ENCODE measurements around the gene ST3GAL5.

The ST3GAL5 gene

GRCh38 chr2:85813211-85813981 is 75.4 kb downstream of the ST3GAL5 start:
- TF ChIP-seq GATA1 (IDR thresholded peaks at IDR 0.05; ENCODE audit: low read depth, low read length) (no peak), POLR2A (IDR thresholded peaks at IDR 0.05; ENCODE audit: low read length) (no peak)
- DNase-seq = no peak

GRCh38 chr2:85812094-85812735 is 76.6 kb downstream of the ST3GAL5 start:
- no peak for TF ChIP-seq GATA1 (IDR thresholded peaks at IDR 0.05; ENCODE audit: low read depth, low read length)
- TF ChIP-seq POLR2A (IDR thresholded peaks at IDR 0.05; ENCODE audit: low read length) = no peak
- DNase-seq = no peak

DNA sequence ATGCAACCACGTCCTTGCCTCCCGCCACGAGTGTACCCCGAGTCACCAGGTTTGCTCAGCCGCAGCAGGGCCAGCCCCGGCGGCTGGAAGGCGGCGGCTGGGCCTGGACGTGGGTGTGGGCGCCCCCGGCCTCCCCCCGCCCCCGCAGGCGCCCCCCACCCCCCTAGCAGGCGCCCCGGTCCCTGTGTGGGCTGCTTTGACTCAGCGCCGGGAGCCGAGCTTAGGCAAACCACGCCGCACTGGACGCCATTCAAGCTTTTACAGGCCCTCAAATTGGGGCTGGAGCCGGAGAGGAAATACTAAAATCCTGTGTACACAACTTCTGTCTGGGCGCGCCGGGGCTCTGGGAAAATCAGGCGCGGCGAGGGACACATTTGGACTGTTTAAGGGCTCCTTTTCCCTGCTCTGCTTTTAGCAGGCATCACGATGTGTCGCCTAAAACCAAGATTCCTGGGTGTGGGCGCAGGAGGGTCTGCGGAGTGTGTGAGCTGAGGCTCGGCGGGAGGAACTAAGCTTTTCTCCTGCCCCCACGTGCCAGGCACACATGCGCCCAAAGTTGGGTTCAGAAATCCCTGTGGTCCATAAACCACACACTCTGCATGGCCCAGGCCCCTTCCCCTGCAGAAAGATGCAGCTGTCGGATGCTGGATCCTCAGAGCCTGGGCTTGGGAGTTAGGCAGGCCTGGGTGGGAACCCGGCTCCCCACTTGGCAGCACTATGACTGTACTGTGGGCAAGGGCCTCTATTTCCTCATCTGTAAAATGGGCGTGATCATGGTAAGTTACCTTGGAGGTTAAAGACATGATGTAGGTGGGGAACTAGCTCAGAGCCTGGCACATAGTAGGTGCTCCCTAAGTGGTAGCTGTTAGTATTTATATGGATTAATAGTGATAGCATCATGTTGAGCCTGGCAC is 77.4 kb downstream of the ST3GAL5 start:
- no peak for TF ChIP-seq POLR2A (IDR thresholded peaks at IDR 0.05; ENCODE audit: low read length)
- no peak for DNase-seq

GRCh38 chr2:85810371-85811179 is 78.2 kb downstream of the ST3GAL5 start:
- DNase-seq = no peak
- TF ChIP-seq POLR2A (IDR thresholded peaks at IDR 0.05; ENCODE audit: low read length) (no peak), GATA1 (IDR thresholded peaks at IDR 0.05; ENCODE audit: low read depth, low read length) (no peak)

DNA sequence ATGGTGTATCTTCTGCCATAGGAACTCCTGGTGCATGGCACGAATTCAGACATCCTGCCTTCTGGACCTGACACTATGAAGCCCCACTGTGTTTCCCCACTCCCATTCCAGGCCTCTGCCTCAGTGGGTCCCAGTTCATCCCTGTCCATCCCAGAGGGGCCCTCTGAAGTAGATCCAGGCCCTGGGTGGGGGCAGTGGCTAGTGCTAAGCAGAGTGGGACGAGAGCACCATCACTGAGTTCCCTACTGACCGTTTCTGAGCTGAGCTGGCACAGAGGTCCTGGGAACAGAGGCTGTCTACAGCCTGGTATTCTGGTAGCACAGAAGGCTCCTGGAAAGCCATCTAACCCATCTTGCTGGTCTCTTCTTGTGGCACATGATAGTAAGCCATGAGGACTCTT is 81.0 kb downstream of the ST3GAL5 start:
- DNase-seq = no peak
- TF ChIP-seq POLR2A (IDR thresholded peaks at IDR 0.05; ENCODE audit: low read length) (no peak), GATA1 (IDR thresholded peaks at IDR 0.05; ENCODE audit: low read depth, low read length) (no peak)

GRCh38 chr2:85806358-85807118 is 82.3 kb downstream of the ST3GAL5 start:
- DNase-seq = no peak
- no peak for TF ChIP-seq GATA1 (IDR thresholded peaks at IDR 0.05; ENCODE audit: low read depth, low read length)
- no peak for TF ChIP-seq POLR2A (IDR thresholded peaks at IDR 0.05; ENCODE audit: low read length)

- DNase-seq = peak in 1 of 2 experiments; percentile 36
- no peak for TF ChIP-seq POLR2A (IDR thresholded peaks at IDR 0.05; ENCODE audit: low read length)
- no peak for TF ChIP-seq GATA1 (IDR thresholded peaks at IDR 0.05; ENCODE audit: low read depth, low read length)
These were observed 84.2 kb downstream of the ST3GAL5 start for GRCh38 chr2:85804583-85804982.

- DNase-seq = no peak
- no peak for TF ChIP-seq GATA1 (IDR thresholded peaks at IDR 0.05; ENCODE audit: low read depth, low read length)
- no peak for TF ChIP-seq POLR2A (IDR thresholded peaks at IDR 0.05; ENCODE audit: low read length)
These were observed 84.9 kb downstream of the ST3GAL5 start for GRCh38 chr2:85803704-85804425.

GRCh38 chr2:85802354-85803103 is 86.3 kb downstream of the ST3GAL5 start:
- TF ChIP-seq POLR2A (IDR thresholded peaks at IDR 0.05; ENCODE audit: low read length) (no peak), GATA1 (IDR thresholded peaks at IDR 0.05; ENCODE audit: low read depth, low read length) (no peak)
- DNase-seq = no peak

GRCh38 chr2:85801871-85802270 is 86.9 kb downstream of the ST3GAL5 start:
- TF ChIP-seq GATA1 (IDR thresholded peaks at IDR 0.05; ENCODE audit: low read depth, low read length) (no peak), POLR2A (IDR thresholded peaks at IDR 0.05; ENCODE audit: low read length) (no peak)
- no peak for DNase-seq

- no peak for DNase-seq
- TF ChIP-seq GATA1 (IDR thresholded peaks at IDR 0.05; ENCODE audit: low read depth, low read length) (no peak), POLR2A (IDR thresholded peaks at IDR 0.05; ENCODE audit: low read length) (no peak)
These were observed 88.2 kb downstream of the ST3GAL5 start for GRCh38 chr2:85800586-85800985.

Data from erythroblast (primary cell).